CD4-positive, alpha-beta T cell treated with Interleukin-17A for 1 hour (primary cell): Measurements from ENCODE around the gene NPEPPS.
"Not testable (repeated sequence)": the region's sequence is repeated elsewhere in the genome, so short reads cannot be mapped to it uniquely, and the experiment has no call there.

Experiments
- DNase-seq: peaks from one replicate; pipeline ENCODE4 v3.0.0-alpha.2; 2020

NPEPPS gene

DNA sequence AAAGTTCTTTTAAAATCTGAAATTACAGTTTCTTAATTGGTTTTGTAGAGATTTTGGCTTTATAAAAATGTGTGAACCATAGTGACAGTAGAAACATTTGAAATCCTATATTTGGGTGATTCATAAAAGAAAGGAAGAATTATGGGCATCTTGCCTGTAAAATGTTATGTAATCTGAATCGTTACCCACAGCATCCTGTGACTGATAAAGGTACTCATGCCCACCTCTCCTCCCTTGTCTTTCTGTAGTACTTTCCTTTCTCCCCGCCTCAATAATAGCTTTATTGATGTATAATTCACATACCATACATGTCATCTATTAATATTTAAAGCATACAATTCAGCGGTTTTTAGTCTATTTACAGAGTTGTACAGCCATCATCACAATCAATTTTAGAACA lies 36.4 kb downstream of the NPEPPS start:
- not testable (repeated sequence) for DNase-seq

DNA sequence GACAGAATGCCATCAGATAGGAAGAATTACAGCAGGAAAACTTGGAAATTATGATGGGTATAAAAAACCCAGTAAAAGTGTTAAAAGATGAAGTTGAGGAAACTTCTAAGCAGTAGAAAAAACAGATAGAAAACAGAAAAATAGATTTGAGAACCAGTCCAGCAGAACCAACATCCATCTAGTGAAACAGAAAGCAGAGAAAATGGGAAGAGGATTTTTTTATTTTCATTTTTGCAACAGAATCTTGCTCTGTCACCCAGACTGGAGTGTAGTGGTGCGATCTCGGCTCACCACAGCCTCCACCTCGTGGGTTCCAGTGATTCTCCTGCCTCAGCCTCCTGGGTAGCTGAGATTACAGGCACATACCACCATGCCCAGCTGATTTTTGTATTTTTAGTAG lies 41.7 kb downstream of the NPEPPS start:
- not testable (repeated sequence) for DNase-seq

DNA sequence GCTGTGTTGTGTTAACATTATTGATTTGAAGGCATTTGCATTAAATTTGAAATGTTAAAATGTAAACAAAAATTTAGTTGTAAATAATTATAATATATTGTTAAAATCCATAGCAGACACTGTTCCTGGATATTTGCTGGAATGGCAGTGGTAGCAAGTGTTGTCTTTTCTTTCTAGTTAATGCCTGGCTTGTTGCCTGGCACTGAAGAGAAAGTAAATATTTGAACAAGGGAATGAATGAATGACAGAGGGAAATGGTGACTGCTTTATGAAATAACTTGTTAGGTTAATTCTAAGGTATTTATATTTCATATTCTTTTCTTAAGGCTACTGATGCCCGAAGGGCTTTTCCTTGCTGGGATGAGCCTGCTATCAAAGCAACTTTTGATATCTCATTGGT lies 51.5 kb downstream of the NPEPPS start:
- DNase-seq: not testable (repeated sequence)

DNA sequence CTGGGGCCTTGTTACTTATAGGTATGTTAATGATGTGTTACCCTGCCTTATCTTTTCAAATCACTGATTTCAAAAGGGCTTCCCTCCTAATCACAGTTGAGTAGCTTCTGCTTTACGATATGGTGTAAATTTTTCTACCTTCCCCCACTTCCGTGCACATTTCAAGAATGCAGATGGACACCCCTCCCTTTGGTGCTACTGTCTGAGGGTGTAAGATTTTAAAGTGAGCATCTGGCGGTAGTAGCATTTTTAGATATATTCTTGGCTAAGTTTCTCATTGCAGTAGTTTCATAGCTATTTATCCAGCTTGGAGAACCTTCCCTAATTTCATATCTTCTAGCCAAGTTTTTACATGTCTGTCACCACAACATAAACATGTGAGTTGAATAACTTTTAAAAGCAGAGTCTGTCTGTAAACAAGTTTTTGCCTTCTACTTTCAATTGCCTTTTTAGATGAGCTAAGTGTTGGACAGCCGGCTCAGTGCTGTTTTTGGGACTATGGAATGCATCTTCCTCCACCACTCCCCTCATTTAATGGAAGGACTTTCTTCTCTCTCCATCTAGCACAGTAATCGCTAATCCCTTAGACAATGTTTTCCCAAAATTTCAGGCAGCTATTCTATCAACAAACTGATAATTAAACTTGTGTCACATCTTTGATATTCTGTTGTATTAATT lies 55.6 kb downstream of the NPEPPS start:
- not testable (repeated sequence) for DNase-seq

DNA sequence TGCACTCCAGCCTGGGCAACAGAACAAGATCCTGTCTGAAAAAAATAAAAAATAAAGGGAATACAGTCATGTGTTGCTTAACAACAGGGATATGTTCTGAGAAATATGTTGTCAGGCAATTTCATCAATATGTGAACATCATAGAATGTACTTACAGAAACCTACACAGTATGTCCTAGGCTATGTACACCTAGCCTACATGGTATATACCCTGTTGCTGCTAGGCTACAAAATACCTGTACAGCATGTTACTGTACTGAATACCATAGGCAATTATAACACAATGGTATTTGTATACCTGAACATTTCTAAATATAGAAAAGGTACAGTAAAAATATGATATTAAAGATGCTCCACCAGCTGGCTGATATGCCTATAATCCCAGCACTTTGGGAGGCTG lies 62.6 kb downstream of the NPEPPS start:
- DNase-seq: not testable (repeated sequence)

DNA sequence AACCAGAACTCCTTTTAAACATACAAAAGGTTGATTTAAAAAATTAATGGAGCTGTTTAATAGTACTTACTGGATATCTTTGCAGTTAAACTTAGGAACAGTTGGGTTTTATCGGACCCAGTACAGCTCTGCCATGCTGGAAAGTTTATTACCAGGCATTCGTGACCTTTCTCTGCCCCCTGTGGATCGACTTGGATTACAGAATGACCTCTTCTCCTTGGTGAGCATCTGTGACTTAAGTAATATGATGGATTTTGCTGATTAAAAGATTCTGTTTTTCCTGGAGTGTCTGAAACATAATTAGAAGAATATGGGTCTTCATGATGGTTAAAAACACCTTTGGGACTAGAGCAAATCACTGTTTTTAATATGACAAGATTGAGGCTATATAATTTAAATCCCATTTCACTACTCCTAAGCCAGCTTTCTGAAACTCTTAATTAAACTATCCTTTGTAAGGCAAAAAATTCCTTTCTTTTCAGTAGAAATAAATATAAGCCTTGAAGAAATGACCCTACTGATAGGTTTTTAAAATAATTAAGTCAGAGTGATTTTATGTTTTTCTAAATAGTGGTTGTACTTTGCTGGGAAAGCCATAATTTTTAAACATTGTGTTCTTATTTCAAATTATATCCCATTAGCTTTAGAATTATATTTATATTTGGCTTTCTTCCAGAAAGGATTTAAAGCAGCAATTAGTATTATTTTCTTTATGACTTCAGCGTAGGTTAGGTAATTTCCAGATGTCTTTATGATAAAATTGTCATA lies 73.1 kb downstream of the NPEPPS start:
- DNase-seq: no peak

DNA sequence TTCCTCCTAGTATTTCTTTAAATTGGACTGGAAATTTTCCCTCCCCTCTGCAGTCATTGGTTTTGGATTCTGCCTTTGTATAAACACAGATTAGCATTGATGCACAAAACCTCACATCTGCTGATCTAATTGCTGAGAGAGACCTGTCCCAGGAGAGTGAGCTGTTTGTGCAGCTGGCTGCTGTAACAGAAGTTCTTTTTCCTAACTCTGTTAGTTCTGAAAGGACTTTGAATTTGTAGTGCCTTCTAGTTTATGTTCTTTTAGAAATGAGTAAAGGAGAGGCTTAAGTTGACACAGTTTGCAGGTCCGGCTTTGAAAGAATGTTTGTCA lies 73.7 kb downstream of the NPEPPS start:
- no peak for DNase-seq

DNA sequence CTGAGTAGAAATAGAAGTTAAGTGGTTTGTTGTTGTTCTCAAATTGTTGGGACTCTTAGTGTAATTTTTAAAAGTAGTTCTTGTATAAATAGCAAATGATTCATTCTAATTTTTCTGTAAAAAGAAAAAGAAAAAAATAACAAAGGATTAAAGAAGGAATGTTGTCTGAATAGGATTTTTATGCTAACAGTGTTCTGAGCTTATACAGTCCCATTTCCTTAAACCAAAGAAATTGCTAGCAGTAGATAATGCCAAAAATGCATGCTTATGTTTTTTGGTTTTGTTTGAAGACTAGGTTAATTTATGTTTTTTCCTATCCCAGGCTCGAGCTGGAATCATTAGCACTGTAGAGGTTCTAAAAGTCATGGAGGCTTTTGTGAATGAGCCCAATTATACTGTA lies 74.1 kb downstream of the NPEPPS start:
- no peak for DNase-seq

DNA sequence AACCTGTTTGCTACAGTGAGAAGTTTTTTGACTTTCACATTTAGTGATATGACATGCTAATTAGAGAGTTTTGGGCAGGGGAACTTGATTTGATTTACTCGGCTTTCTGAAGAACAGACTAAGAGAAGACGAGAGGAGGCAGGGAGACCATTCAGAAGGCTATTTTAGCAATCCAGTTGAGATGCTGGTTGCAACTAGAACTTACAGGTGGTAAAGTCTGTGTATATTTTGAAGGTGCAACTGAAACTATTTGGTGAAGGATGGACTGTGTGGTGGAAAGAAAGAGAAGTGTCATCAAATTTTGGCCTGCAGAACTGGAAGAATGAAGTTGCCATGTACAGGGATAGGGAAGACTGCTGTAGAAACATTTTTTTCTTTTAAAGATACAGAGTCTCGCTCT lies 76.6 kb downstream of the NPEPPS start:
- no peak for DNase-seq

DNA sequence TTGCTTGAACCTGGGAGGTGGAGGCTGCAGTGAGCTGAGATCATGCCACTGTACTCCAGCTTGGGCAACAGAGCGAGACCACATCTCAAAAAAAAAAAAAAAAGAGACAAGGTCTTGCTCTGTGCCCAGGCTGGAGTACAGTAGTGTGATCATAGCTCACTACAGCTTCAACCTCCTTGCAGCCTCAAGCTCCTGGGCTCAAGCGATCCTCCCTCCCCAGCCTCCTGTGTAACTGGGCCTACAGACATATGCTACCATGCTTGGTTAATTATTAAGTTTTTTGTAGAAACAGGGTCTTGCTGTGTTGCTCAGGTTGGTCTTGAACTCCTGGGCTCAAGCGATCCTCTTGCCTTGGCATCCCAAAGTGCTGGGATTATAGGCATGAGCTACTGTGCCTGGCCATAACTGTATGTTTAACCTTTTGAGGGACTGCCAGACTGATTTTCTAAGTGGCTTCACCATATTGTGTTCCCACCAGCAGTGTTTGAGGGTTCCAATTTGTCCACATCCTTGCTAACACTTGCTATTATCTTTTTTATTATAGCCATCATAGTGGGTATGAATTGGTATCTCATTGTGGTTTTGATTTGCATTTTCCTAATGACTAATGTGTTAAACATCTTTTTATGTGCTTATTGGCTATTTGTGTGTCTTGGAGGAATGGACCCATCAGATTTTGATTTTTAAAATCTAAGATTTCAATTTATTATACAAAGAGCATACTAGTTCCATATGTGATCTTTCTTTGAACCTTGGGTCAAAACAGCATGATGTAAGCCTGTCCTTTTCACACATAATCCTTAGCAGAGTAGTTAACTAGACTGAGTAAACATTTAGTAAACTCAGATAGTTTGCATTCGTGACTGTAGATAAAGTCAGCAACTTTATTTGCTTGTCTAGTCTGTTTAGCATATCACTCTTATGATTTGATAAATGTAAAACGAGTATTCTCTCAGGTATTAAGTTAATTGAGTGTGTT lies 80.8 kb downstream of the NPEPPS start:
- DNase-seq: no peak

DNA sequence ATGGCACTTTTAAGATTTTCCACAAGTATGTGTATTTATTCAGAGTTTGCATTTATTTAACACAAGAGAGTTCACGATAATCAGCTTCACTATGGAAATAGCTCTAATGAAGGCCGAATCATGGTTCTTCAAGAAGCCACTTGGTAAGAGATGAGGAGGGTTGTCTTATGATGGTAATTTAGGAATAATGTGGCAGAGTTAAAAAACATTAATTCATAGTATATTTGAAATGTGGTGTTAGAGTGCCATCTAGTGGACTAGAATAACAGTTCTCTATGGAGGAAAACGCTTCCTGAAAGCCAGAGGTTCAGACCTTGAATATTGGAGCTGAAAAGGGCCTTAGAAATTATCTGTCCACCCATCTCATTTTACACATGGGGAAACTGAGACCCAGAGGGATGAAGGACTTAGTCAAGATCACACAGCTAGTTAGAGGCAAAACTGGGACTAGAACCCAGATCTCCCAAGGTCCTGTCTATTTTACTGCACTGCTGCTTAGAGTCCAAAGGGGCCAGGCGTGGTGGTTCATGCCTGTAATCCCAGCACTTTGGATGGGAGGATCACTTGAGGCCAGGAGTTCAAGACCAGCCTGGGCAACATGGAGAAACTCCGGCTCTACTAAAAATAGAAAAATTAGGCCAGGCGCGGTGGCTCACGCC lies 85.0 kb downstream of the NPEPPS start:
- DNase-seq: peak; percentile 68

DNA sequence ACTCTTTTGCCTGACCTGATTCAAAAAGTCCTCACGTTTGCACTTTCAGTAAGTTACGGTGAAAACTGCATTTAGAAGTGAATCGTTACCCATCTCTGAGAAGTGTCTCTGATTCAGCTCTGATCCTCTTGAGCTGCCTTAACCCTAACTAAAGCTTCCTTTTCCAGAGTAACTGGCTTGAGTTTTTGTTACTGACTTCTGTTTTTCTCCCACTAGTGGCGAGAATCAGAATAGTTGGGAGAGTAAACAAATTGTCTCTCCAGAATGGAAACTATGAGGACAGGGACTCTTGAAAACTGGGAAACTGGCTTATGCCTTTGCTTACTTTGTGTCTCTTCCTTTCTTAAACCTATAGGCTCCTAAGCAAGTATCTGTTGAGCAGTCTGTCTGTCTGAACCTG lies 87.5 kb downstream of the NPEPPS start:
- no peak for DNase-seq

DNA sequence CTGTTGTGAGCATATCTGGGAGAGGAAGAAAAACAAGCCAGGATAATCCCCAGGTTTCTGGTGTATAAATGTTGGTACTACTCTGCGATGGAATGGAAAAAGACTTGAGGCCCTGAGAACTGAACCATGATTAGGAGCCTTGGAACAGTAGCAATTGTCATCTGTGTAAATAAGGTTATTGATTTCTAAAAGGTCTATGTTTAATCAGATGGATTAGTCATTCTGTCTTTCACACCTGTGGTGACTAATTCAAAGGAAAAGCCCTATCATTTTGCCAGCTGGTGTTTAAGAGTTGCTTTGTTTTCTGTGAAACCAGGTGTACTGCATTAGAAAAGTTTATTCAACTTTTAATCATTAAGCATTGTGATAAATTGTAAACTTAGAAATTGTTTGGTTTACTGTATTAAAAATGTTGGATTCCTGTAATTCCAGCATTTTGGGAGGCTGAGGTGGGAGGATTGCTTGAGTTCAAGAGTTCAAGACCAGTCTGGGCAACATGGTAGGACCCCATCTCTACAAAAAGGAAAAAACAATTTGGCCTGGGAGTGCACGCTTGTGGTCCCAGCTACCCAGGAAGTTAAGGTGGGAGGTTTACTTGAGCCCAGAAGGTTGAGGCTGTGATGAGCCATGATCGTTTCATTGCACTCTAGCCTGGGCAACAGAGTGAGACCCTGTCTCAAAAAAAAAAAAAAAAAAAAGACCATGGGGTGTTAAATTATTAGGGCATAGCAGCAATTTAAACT lies 89.8 kb downstream of the NPEPPS start:
- no peak for DNase-seq

DNA sequence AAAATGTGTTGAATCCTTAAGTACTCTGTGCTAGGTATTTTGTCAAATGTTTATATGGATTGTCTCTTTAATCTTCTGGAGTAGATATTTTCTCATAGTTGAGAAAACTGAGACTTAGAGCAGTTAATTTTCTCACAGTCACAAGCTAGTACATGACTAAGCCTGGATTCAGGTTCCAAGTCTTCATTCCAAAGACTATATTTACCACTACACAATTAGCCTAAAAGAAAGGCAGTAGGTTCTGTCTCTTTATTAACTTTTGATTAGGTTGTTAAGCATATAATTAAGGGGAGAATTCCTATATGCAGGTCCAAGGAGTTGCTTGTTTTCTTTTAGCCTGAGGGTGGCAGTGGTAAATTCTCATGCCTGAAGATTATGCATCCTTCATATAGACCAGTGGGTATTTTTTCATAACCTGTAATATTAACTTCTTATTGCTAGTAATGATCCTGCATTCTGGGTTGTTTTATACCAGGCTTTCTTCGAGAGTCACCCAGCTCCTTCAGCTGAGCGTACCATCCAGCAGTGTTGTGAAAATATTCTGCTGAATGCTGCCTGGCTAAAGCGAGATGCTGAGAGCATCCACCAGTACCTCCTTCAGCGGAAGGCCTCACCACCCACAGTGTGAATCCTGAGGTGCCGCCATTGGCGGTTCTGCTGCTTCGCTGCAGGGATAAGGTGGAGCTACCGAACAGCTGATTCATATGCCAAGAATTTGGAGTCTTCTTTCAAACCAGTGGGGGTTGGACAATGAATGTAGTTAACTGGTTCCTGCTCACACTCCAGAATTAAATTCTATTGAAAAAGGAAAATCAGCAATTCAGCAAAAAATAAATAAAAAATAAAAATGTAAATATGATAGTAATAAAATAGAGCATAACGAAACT lies 90.6 kb downstream of the NPEPPS start:
- DNase-seq: no peak

DNA sequence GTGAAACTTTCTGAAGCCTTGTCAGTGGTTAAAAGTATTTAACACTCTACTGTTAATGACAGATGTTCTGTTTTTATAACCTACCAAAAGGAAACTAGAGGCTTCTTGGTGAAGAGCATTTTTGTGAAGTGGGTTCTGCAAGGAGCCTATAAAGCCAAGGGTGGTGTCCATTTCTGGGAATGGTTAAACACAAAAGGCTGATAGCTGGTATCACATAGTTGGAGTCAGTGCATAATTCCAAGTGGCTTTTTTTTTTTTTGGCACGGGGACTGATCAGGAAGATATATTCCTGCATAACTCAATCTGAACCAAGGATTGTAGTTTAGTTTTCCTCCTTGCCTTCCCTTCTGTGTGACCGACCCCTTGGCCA lies 91.3 kb downstream of the NPEPPS start:
- DNase-seq: no peak

DNA sequence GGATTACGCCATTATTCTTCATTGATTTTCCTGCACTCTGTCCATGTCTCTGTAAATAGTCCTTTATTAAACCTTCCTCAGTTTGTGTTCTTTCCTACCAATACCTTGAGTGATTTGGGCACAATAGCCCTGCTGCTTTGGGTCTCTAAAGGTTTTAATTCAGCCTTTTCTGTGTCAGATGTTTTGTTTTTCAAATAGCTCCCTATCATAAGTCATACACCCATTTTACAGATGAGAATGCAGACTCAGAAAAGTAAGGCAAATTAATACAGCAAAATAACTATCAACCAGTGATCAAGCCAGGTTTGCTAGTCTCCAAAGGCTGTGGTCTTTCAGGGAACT lies 93.8 kb downstream of the NPEPPS start:
- no peak for DNase-seq

DNA sequence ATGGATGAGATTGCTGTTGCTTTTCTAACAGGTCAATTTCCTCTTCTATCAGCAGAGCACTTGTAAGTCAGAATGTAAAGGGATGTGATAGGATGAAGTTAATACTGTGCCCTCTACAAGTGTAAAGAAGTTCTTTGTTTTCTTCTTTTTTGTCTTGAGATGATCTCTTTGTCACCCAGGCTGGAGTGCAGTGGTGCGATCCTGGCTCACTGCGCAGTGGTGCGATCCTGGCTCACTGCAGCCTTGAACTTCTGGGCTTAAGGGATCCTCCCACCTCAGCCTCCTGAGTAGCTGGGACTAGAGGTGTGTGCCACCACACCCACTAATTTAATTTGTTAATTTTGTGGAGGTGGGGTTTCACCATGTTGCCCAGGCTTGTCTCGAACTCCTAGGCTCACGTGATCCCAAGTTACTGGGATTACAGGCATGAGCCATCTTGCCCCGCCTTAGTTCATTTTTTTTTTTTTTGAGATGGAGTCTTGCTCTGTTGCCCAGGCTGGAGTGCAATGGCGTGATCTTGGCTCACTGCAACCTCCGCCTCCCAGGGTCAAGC lies 97.2 kb downstream of the NPEPPS start:
- DNase-seq: no peak

DNA sequence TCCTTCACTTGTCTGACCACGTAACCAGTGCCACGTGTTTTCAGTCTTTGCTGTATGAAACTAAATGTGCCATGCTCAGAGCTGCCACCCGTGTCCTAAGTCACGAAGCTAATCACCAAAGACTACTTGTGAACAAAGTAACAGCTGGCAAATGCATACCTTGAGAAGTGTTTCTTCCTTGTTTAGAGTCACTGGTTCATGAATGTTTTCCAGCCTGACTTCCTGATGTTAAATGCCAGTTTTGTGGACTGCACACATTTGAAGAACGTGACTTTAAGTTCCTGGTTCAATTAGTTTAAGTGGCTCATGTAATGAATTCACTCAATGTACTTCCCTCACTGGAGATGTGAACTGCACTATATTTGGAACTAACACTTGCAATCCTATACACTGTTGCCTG lies 98.9 kb downstream of the NPEPPS start:
- DNase-seq: no peak

DNA sequence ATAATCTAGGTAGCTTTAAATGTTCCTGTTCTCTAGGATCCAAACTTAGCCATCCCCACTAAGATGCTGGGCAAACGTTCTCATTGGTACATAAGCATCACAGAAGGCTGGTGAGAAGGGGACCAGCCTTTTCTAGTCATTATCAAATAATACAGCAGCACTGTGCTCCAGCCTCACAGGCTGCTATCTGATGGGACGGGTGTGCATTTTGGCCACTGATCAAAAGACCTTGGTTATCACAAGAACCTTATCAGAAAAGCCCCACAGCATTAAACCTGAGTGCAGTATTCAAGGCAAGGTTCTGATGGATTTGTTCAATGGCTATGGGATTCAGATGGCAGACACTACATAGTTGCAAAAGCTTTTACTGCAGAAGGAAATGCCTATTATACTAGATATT lies 99.7 kb downstream of the NPEPPS start:
- no peak for DNase-seq

DNA sequence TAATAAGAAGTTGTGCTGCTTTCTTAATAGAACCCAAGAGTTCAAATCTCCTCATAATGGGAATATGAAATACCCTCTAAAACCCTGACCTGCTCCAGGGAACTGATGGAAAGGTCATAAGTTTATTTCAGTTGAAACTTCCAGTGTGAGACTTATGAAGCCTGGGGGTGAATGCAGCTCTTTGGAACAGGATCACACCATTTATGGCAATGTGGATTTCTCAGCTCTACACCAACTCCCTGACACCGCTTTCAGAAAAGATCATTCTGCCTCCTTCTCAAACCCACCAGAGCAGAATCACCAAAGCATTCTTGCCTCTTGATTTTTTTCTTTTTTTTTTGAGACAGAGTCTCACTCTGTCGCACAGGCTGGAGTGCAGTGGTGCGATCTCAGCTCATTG lies 102.1 kb downstream of the NPEPPS start:
- no peak for DNase-seq

DNA sequence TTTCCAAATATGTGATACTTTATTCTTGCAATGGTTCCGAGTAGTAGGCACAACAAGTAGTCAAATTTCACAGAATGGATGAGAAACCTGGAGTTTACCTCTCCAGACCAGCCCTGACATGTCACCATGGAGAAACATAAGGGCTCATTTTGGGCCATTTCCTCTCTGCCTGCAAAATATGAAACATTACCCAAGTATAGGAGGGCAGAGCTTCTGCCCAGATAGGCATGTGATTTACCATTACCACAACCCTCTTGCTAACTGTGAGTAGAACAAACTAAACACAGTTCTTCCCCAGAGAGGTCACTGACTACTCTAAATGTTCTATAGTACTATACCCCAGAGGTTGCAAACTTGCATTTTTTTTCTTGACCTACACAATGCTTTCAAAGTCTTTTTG lies 103.1 kb downstream of the NPEPPS start:
- no peak for DNase-seq
